ENCODE measurements around the gene C18orf63. TPM values are rescaled to one million over a fixed set of nuclear protein-coding genes. Genes with fewer than 3 reads are reported as not detected.
"Not testable (repeated sequence)": the region's sequence is repeated elsewhere in the genome, so short reads cannot be mapped to it uniquely, and the experiment has no call there.

The C18orf63 gene
- polyA plus RNA-seq, 1 experiment, result not detected

DNA sequence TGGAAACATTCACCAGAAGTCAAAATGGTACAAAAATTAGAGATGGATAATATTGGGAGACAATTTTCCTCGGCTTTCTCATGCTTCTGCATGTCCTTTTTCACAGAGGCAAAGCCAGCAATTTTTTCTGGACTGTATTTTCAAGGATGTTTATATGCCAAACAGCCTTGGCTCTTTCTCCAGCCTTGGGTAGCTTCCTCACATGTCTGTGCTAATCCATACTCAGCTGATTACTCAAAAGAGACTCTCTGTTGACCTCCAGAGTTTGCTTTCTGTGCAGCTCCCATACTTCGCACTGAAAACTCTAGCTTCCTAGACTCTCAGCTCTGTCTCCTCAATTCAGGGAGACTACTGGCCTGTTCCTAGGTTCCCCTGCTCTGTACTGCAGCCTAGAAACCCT is 10.6 kb downstream of the C18orf63 start:
- Histone ChIP-seq H3K9me3 (ENCODE audit: control insufficient read depth, insufficient read depth, low read length) (no peaks in the 10 kb centered on the region), H3K4me3 (ENCODE audit: low read depth, low read length) (no peak overlapping the region), H3K27me3 (ENCODE audit: control insufficient read depth, insufficient read depth, low read length) (no peaks in the 10 kb centered on the region), H3K27ac (ENCODE audit: low read depth, low read length) (no peak overlapping the region)
- TF ChIP-seq, protein P1, sequence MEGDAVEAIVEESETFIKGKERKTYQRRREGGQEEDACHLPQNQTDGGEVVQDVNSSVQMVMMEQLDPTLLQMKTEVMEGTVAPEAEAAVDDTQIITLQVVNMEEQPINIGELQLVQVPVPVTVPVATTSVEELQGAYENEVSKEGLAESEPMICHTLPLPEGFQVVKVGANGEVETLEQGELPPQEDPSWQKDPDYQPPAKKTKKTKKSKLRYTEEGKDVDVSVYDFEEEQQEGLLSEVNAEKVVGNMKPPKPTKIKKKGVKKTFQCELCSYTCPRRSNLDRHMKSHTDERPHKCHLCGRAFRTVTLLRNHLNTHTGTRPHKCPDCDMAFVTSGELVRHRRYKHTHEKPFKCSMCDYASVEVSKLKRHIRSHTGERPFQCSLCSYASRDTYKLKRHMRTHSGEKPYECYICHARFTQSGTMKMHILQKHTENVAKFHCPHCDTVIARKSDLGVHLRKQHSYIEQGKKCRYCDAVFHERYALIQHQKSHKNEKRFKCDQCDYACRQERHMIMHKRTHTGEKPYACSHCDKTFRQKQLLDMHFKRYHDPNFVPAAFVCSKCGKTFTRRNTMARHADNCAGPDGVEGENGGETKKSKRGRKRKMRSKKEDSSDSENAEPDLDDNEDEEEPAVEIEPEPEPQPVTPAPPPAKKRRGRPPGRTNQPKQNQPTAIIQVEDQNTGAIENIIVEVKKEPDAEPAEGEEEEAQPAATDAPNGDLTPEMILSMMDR (IDR thresholded peaks at IDR 0.05; ENCODE audit: low read depth, low read length), result no peak
- no peak for DNase-seq (ENCODE audit: low read depth, low spot score)
- ChIA-PET CTCF (interaction anchor here (0.6 to 1.3 kb wide), 3 partner anchors 16 to 129 kb away, joined by 3 to 4 read pairs (median 3); no protein-coding TSS in a partner anchor), POLR2A (no interaction called here)

GRCh38 chr18:74326791-74327190 is 11.2 kb downstream of the C18orf63 start:
- H3K9me3 ChIP-seq (ENCODE audit: control insufficient read depth, insufficient read depth, low read length); DNase-seq (ENCODE audit: low read depth, low spot score); H3K27me3 ChIP-seq (ENCODE audit: control insufficient read depth, insufficient read depth, low read length); H3K27ac ChIP-seq (ENCODE audit: low read depth, low read length); POLR2A ChIA-PET; H3K4me3 ChIP-seq (ENCODE audit: low read depth, low read length): not testable (repeated sequence)
- CTCF ChIA-PET, result interaction anchor here (0.6 to 1.3 kb wide), 2 partner anchors 15 to 84 kb away, joined by 3 to 4 read pairs; no protein-coding TSS in a partner anchor

DNA sequence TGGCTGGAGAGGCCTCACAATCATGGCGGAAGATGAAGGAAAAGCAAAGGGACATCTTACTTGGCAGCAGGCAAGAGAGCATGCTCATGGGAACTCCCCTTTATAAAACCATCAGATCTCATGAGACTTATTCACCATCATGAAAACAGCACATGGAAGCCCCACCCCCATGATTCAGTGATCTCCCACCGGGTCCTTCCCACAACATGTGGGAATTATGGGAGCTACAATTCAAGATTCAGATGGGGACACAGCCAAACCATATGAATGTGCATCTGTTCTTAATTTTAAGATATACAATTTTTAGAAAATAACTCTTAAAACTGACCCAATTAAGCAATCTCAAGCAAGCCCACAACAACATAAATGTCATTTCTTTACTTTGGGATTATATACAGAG is 12.6 kb downstream of the C18orf63 start:
- no peak overlapping the region for H3K4me3 ChIP-seq (ENCODE audit: low read depth, low read length)
- TF ChIP-seq, protein P1 (IDR thresholded peaks at IDR 0.05; ENCODE audit: low read depth, low read length), result no peak
- H3K9me3 ChIP-seq (ENCODE audit: control insufficient read depth, insufficient read depth, low read length), result no peaks in the 10 kb centered on the region
- no peak for DNase-seq (ENCODE audit: low read depth, low spot score)
- no peaks in the 10 kb centered on the region for H3K27me3 ChIP-seq (ENCODE audit: control insufficient read depth, insufficient read depth, low read length)
- H3K27ac ChIP-seq (ENCODE audit: low read depth, low read length), result no peak overlapping the region
- ChIA-PET POLR2A (no interaction called here), CTCF (no interaction called here)

DNA sequence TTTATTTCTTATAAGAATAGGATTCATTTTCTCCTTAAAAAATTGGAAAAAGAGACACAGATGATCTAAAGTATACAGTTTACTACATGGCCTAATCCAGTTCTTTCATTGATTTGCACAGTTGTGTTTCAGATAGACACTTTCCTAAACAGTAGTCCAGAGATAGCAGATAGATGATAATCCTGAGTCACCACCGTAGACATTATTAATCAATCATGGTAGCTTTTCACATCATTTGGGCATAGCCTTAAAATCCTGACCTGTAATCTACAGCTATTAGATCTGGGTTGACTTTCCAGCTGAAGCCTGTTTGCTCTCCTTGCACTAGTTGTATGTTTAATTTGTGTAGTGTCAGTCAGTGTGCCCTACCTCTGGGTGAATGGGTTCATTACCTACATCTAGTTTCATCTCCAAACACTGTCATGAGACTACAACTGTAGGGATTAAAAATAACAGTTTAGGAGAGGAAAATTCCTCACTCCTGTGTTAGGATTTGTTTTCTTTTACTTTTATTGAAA is 14.1 kb downstream of the C18orf63 start:
- Histone ChIP-seq H3K27ac (ENCODE audit: low read depth, low read length) (no peak overlapping the region), H3K4me3 (ENCODE audit: low read depth, low read length) (no peak overlapping the region), H3K9me3 (ENCODE audit: control insufficient read depth, insufficient read depth, low read length) (no peaks in the 10 kb centered on the region), H3K27me3 (ENCODE audit: control insufficient read depth, insufficient read depth, low read length) (no peaks in the 10 kb centered on the region)
- TF ChIP-seq, protein P1 (IDR thresholded peaks at IDR 0.05; ENCODE audit: low read depth, low read length), result no peak
- POLR2A ChIA-PET, result no interaction called here
- CTCF ChIA-PET, result interaction anchor here (3.0 kb wide), 1 partner anchor 131 kb away, joined by 21 read pairs; no protein-coding TSS in a partner anchor
- no peak for DNase-seq (ENCODE audit: low read depth, low spot score)

DNA sequence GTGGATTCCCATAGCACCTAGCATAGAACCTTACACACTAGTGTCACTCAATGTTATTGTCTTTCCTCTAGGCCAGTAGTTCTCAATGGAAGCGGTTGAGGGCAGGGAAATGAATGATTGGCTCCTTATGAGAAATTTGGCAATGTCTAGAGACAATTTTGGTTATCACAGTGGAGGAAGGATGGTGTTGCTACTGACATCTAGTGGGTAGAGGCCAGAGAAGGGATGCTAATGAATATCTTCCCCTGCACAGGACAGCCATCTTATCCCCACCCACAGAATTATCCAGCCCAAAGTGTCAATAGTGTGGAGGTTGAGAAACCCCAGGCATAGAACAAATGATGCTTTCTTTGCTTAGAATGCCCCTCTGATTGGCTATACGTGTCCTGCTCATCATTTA is 15.8 kb downstream of the C18orf63 start:
- TF ChIP-seq, protein P1 (IDR thresholded peaks at IDR 0.05; ENCODE audit: low read depth, low read length), result peak; percentile 63

More for the DNA sequence above, 15.8 kb downstream of the C18orf63 start:
- ChIA-PET CTCF (interaction anchor here (0.6 to 3.0 kb wide), 5 partner anchors 10 to 845 kb away, joined by 3 to 21 read pairs (median 3); no protein-coding TSS in a partner anchor), POLR2A (no interaction called here)
- no peaks in the 10 kb centered on the region for H3K9me3 ChIP-seq (ENCODE audit: control insufficient read depth, insufficient read depth, low read length)
- H3K27ac ChIP-seq (ENCODE audit: low read depth, low read length), result no peak overlapping the region
- DNase-seq (ENCODE audit: low read depth, low spot score), result peak; percentile 13
- H3K4me3 ChIP-seq (ENCODE audit: low read depth, low read length), result no peak overlapping the region
- no peaks in the 10 kb centered on the region for H3K27me3 ChIP-seq (ENCODE audit: control insufficient read depth, insufficient read depth, low read length)

Data from AG04450 (cell line).